ENCODE results near the gene PRR5L.

Gene PRR5L

GRCh38 chr11:36407356-36407755, 111.3 kb downstream of the PRR5L start:
- H3K4me3 ChIP-seq (ENCODE audit: low read length): no peak overlapping the region
- no peak overlapping the region for H3K4me2 ChIP-seq (ENCODE audit: low read length)
- no peaks in the 10 kb centered on the region for H3F3A ChIP-seq (ENCODE audit: control insufficient read depth, insufficient read depth)
- no peak overlapping the region for H3K27ac ChIP-seq (ENCODE audit: low read depth, low read length)
- no peaks in the 10 kb centered on the region for H3K4me1 ChIP-seq (ENCODE audit: control insufficient read depth, low read length)
- H4K20me1 ChIP-seq (ENCODE audit: control insufficient read depth, insufficient read depth, low read depth, low read length): no peaks in the 10 kb centered on the region
- TF ChIP-seq CTCF (IDR thresholded peaks at IDR 0.05; ENCODE audit: low read depth, low read length, poor library complexity, severe bottlenecking) (no peak), EZH2phosphoT487 (IDR thresholded peaks at IDR 0.05; ENCODE audit: borderline replicate concordance, low read length) (no peak)
- H3K79me2 ChIP-seq (ENCODE audit: control insufficient read depth, low read length): no peaks in the 10 kb centered on the region
- no peaks in the 10 kb centered on the region for H3K9me2 ChIP-seq (replicated peaks; ENCODE audit: control insufficient read depth, low read length)
- peaks cover 31% of the 10 kb centered on the region for H3K27me3 ChIP-seq (ENCODE audit: control insufficient read depth, low read length)
- no peaks in the 10 kb centered on the region for H3K9me3 ChIP-seq (ENCODE audit: control insufficient read depth, insufficient read depth, low read length)
- H3K36me3 ChIP-seq (ENCODE audit: control insufficient read depth, low read length): no peaks in the 10 kb centered on the region

GRCh38 chr11:36408498-36409136, 112.5 kb downstream of the PRR5L start:
- Histone ChIP-seq H3K79me2 (ENCODE audit: control insufficient read depth, low read length) (no peaks in the 10 kb centered on the region), H3K36me3 (ENCODE audit: control insufficient read depth, low read length) (no peaks in the 10 kb centered on the region), H3F3A (ENCODE audit: control insufficient read depth, insufficient read depth) (no peaks in the 10 kb centered on the region), H3K9me3 (ENCODE audit: control insufficient read depth, insufficient read depth, low read length) (no peaks in the 10 kb centered on the region), H3K27me3 (ENCODE audit: control insufficient read depth, low read length) (peaks cover 31% of the 10 kb centered on the region), H3K9me2 (replicated peaks; ENCODE audit: control insufficient read depth, low read length) (no peaks in the 10 kb centered on the region), H3K4me1 (ENCODE audit: control insufficient read depth, low read length) (no peaks in the 10 kb centered on the region), H3K4me3 (ENCODE audit: low read length) (no peak overlapping the region), H3K27ac (ENCODE audit: low read depth, low read length) (no peak overlapping the region), H4K20me1 (ENCODE audit: control insufficient read depth, insufficient read depth, low read depth, low read length) (no peaks in the 10 kb centered on the region), H3K4me2 (ENCODE audit: low read length) (no peak overlapping the region)
- TF ChIP-seq CTCF (IDR thresholded peaks at IDR 0.05; ENCODE audit: low read depth, low read length, poor library complexity, severe bottlenecking) (no peak), EZH2phosphoT487 (IDR thresholded peaks at IDR 0.05; ENCODE audit: borderline replicate concordance, low read length) (no peak)

GRCh38 chr11:36409152-36409816, 113.2 kb downstream of the PRR5L start:
- no peak overlapping the region for H3K4me3 ChIP-seq (ENCODE audit: low read length)
- H3K4me2 ChIP-seq (ENCODE audit: low read length): no peak overlapping the region
- no peaks in the 10 kb centered on the region for H3K79me2 ChIP-seq (ENCODE audit: control insufficient read depth, low read length)
- peaks cover 31% of the 10 kb centered on the region for H3K27me3 ChIP-seq (ENCODE audit: control insufficient read depth, low read length)
- H3K36me3 ChIP-seq (ENCODE audit: control insufficient read depth, low read length): no peaks in the 10 kb centered on the region
- no peaks in the 10 kb centered on the region for H3F3A ChIP-seq (ENCODE audit: control insufficient read depth, insufficient read depth)
- H3K9me3 ChIP-seq (ENCODE audit: control insufficient read depth, insufficient read depth, low read length): no peaks in the 10 kb centered on the region
- no peaks in the 10 kb centered on the region for H3K9me2 ChIP-seq (replicated peaks; ENCODE audit: control insufficient read depth, low read length)
- no peak overlapping the region for H3K27ac ChIP-seq (ENCODE audit: low read depth, low read length)
- TF ChIP-seq EZH2phosphoT487 (IDR thresholded peaks at IDR 0.05; ENCODE audit: borderline replicate concordance, low read length) (no peak), CTCF (IDR thresholded peaks at IDR 0.05; ENCODE audit: low read depth, low read length, poor library complexity, severe bottlenecking) (no peak)
- no peaks in the 10 kb centered on the region for H4K20me1 ChIP-seq (ENCODE audit: control insufficient read depth, insufficient read depth, low read depth, low read length)
- H3K4me1 ChIP-seq (ENCODE audit: control insufficient read depth, low read length): no peaks in the 10 kb centered on the region
